SK-N-SH treated with all-trans-retinoic acid at 6 μM for 48 hours (cell line): Measurements from ENCODE around the gene AFG3L2.

ENCODE experiments used
- ARNTL ChIP-seq: fragments of 450-650 bp; formaldehyde crosslinking; IDR thresholded peaks from 2 replicates; pipeline ENCODE4 v1.5.0; 2020; ENCODE audit warnings: low read depth, mild to moderate bottlenecking, moderate library complexity, borderline replicate concordance
- RARB ChIP-seq: fragments of 250-450 bp; sonication (Bioruptor Pico); IDR thresholded peaks from 2 replicates; pipeline ENCODE4 v1.8.0; 2021; ENCODE audit warnings: mild to moderate bottlenecking, moderate library complexity
- TF ChIP-seq, protein P1 (sequence below): fragments of 250-450 bp; sonication (Bioruptor Pico); IDR thresholded peaks from 2 replicates; pipeline ENCODE4 v1.8.0; 2020; ENCODE audit warnings: mild to moderate bottlenecking, moderate library complexity, borderline replicate concordance

GRCh38 chr18:12321333-12321732, 55.7 kb downstream of the AFG3L2 start:
- TF ChIP-seq, protein P1, sequence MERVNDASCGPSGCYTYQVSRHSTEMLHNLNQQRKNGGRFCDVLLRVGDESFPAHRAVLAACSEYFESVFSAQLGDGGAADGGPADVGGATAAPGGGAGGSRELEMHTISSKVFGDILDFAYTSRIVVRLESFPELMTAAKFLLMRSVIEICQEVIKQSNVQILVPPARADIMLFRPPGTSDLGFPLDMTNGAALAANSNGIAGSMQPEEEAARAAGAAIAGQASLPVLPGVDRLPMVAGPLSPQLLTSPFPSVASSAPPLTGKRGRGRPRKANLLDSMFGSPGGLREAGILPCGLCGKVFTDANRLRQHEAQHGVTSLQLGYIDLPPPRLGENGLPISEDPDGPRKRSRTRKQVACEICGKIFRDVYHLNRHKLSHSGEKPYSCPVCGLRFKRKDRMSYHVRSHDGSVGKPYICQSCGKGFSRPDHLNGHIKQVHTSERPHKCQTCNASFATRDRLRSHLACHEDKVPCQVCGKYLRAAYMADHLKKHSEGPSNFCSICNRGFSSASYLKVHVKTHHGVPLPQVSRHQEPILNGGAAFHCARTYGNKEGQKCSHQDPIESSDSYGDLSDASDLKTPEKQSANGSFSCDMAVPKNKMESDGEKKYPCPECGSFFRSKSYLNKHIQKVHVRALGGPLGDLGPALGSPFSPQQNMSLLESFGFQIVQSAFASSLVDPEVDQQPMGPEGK: no peak
- TF ChIP-seq ARNTL (CRISPR knock-in tag): no peak
- TF ChIP-seq RARB: no peak
